GM10847 (cell line): ENCODE measurements around the gene CTXN3.

Experiments used
- POLR2A ChIP-seq: IDR thresholded peaks from 2 replicates; pipeline ENCODE4 v1.6.1; 2011; ENCODE audit not compliant: insufficient read length; ENCODE audit errors: extremely low read depth

The CTXN3 gene

DNA sequence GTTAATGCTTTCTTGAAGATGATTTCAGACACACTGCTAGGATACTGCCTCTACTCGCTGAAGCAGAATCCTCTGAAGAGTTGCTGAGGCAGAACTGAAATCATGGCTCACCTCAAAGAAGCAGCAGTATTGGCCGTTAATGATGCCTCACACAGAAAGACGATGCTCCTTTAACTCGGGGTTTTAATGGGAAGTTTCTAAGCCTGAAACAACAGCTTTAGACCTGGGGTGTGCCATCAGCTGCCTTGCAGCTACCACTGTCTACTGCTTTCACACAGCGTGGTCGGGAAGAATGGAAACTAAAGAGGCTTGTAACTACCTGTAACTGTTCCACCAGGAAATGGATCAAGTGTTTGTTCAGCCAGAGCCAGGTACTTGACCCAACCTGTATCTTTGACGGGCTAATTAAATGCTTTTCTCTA is at the start of gene CTXN3:
TSS of gene CTXN3 (plus strand) at position 65 of the 422 bp plus-strand sequence. CDS start 8,440 bp downstream, outside the sequence.
- no peak for TF ChIP-seq POLR2A

DNA sequence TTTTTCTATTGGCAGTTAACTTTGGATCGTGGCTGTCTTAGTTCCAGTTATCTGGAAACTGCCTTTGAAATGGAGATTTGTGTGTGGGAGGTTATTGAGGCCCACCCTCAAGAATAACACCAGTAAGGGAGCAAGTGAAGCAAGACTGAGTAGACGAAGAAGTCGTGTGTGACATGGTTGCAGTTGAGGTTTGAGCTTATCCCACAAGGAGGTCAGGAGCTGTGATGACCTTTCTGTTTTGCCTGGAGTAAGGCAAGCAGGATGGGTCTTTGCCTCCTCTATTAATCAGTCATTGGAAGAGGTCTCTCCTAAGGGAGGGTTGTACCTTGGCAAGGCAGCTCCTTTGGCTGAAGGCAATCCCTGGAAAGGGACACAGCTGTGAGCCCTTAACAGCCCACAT is 49.6 kb upstream of the CTXN3 start:
- TF ChIP-seq POLR2A: no peak

DNA sequence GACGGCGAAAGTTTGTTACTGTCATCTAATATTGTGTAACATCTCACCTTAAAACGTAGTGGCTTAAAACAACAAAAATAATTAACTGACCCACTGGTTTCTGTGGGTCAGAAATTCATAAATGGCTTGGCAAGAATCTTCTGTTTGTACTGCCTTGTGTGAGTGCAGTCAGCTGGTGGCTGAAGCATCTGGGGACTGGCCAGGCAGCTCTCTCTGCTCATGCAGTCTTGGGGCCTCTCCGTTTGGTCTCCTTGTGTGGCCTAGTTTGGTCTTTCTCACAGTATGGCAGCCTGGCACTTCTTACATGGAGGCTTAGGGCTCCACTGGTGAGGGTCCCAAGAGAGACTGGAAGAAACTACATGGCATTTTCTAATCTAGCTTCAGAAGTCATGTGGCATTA is 49.0 kb upstream of the CTXN3 start:
- TF ChIP-seq POLR2A: no peak

DNA sequence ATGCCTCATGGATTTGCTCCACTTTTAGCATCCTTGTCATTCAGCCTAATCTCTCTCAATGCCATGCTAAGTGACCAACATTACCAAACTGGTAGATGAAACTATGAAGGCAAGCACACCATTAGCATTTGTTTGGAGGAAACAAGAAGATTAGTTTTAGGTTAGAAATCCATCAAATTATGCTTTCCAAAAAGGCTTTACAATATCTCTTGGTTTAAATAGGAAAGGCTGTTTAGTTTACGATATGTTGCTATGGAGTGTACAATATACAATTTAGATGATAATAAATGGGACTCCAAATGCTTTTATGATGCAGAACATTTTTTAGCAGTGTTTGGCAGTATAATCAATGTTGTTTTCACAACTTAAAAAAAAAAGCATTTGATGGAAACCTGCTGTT is 47.8 kb upstream of the CTXN3 start:
- TF ChIP-seq POLR2A: no peak

DNA sequence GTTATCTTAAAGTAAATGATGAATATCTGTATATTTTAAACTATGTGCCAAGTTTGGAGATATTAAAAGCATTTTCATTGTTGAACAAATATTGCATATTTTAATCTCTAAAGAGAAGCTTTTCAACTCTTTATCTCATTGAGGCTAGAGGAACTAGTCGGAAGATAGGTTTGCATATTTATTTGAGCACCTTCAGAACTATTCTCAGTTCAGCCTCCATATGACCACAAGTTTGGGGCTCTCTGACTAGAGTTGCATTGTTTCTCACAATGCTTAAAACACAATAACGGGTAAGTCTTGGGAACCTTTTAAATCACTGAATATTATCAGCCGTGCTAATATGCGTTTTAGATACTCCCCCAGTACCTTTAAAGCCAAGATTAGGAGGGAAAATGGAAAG is 47.3 kb upstream of the CTXN3 start:
- no peak for TF ChIP-seq POLR2A

DNA sequence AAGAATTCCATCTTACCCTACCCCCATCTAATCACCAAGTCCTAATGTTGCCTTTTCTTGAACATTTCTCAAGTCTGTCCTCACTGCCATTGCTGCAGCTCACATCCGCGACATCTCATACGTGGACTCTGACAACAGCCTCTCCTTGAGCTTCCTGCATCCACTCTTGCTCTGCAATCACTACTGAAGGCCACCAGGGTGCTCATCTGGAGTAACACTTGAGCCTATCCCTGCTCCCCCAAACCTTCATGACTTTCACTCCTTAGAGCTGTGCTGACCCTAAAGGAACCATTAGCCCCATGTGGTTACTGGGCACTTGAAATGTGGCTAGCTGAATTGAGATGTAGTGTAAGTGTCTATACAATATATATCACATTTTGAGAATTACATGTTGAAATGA is 46.4 kb upstream of the CTXN3 start:
- no peak for TF ChIP-seq POLR2A

DNA sequence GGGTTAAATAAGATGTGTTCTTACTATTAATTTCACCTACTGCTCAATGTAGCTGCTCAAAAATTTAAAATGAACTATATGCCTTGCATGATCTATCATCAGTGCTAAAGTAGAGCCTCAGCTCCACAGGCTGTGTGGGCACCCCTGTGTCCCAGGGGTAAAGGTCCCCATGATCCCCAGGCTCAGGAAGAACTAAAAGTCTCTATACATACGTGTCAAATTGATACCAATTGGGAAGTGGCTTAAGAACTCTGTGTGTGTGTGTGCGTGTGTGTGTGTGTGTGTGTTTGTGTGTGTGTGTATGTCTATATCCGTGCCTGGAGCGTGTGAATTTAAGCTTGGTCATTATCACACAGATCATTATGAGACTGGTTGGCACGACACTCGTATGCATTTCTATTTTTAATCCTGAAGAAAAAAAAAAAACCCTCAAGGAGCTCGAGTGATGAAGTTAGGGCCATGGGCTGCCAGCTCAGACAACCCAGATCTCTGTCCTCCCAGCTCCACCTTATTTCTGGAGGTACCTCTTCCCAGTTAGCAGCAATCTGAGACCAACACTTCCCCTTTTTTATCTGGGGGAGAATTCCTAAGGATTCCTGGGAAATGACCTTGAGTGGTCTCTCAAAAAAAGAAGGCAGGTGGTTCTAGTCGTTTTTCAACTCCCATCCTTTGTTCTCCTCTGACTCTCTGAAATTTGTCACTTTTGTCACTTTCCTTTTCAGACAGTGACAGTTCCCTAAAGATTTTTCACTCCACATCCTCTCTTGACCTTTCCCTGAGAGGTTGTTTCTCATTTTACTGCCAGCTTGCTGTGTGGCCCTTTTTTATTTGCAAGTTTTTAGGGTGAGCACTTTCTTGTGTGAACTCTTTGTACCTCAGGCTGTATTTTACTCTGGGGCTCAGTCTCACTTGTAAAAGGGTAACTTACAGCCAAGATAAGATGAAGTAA is 45.7 kb upstream of the CTXN3 start:
- TF ChIP-seq POLR2A: no peak

DNA sequence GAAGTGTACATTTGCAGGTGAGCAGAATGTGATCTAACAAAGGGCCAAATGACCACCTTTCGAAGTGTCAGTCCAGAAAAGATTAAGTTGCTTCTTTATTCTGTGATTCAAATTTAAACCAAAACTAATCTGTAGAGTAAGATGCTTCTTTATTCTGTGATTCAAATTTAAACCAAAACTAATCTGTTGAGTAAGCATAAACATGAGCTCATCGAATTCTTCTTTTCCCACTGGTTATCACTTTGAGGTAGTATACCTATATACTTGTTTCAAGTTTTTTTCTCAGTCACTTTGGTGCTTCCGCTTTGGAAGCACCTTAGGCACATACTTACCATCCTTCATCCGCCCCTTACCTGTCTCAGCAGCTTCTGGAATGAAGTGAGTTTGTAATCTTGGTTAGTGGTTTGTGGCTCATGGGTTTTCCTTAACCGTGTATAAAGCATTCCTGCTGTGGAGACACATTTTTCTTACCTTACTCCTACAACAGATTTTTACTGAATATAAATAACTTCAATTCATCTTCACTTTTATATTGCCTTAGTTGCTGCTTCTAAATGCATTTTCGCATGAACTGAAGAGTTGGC is 40.7 kb upstream of the CTXN3 start:
- no peak for TF ChIP-seq POLR2A

DNA sequence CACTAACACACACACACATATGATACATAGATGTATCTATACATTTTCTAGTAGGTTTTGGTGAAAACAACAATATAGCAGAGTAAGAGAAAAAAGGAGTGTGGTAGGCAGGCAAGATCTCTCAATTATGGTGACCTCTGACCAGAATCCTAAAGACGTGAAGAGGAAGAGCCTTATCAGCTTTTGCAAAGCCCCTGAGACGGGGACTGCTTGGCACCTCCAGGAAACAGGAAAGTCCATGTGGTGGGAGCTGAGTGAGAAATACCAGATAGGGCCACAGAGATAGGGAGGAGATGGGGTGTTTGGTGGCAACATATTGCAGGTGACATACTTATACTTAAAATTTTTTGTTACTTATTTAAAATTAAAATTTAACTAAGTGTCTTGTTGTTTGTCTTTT is 39.9 kb upstream of the CTXN3 start:
- no peak for TF ChIP-seq POLR2A

DNA sequence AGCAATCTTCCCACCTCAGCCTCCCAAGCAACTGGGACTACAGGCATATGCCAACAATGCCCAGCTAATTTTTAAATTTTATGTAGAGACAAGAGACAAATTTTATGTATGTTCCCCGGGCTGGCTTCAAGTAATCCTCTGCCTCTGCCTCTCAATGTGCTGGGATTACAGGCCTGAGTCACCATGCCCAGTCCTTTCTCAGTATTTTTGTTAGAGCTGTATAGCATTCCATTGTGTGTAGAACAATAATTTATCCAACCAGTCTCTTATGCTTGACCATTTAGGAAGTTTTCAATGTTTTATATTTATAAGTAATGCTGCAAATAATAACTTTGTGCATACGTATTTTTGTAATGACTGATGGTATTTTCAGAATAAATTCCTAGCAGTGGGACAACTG is 38.9 kb upstream of the CTXN3 start:
- no peak for TF ChIP-seq POLR2A

DNA sequence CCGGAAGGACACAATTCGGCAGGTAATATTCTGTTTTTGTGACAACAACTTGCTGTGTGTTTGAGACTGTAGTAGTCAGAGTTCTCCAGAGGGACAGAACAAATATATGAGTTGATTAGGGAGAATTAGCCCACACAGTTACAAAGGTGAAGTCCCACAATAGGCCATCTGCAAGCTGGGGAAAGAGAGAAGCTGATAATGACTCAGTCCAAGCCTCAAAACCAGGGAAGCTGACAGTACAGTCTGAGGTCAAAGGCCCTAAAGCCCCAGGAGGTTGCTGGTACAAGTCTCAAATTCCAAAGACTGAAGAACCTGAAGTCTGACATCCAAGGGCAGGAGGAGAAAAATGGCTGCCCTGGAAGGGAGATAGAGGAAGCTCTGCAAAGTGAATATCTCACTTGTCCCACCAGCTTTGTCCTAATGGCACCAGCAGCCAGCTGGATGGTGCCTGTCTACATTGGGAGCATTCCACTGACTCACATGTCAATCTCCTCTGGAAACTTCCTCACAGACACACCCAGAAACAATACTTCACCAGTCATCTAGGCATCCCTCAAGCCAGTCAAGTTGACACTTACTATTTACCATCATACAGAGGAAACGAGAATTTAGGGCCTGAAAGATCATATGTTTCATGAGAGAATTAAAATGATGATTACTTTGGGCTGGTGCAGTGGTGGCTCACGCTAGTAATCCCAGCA is 36.3 kb upstream of the CTXN3 start:
- TF ChIP-seq POLR2A: no peak

DNA sequence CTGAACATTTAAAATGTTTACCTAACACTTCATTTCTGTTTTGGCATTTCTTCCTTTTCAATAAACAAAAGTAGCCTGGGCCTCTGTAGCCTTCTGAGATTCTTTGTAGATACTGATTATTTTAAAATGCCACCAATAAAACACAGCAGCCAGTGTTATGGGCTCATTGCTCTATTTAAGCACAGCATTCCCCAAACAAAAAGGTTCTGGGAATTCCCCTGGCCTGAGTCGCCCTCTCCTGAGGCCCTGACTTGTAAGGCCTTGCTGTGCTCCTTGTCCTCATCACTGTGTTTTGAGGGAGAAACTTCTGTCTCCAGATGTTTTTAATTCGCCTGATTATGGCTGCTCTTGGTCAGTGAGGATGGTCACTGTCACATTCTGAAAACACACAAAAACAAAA is 33.0 kb upstream of the CTXN3 start:
- no peak for TF ChIP-seq POLR2A

DNA sequence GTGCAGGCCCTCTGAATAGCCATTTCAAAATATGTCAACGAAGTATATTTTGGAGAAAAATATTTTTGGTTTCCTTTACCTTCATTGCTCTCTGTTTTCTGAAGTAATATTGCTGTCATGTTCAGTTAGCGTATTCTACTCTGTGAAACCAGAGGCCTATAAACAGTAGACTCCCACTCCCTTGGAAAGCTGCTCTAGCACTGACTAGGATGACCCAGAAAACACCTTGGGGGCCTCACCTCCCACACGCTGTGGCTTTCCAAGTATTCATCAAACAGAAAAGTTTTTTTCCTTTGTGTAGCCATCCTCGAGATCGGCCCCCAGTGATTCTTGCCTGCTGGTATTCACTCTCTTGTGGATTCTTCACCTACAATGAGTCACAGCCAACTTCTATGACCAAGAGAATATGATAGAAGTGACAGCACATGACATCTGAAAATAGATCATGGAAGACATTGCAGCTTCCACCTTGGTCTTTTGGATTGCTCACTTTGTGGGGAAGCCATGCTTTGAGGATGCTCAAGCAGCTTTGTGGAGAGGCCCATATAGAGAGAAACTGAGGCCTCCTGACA is 28.9 kb upstream of the CTXN3 start:
- TF ChIP-seq POLR2A: no peak

DNA sequence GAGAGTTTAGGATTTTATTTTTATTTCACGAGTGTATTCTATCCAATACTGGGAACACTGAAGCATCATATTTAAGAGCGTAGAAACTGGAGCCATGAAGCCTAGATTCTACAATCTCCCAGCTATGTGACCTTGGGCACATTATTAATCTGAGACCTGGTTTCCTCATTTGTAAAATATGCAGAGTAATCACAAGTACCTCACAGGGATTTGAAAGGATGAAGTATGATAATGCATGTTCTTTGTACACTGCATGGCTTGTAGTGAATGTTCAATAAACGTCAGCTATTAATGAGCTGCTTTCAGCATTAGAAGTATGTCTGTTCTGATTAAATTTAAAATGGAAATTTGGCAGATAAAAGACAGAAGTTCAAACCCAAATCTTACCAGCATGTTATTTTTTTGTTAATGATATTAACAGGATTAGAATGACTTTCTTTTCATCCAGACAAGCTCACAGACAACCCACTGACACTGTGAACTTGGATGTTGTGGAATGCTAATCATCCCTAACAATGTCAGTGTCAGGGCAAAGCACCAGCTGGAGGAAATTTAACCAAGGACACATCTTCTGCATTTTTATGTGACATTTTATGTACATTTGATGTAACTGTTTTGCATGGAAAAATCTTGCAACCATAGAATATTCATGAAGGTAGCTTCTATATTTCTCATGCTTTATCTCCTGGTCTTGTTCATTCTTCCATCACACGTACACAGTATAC is 27.1 kb upstream of the CTXN3 start:
- TF ChIP-seq POLR2A: no peak

DNA sequence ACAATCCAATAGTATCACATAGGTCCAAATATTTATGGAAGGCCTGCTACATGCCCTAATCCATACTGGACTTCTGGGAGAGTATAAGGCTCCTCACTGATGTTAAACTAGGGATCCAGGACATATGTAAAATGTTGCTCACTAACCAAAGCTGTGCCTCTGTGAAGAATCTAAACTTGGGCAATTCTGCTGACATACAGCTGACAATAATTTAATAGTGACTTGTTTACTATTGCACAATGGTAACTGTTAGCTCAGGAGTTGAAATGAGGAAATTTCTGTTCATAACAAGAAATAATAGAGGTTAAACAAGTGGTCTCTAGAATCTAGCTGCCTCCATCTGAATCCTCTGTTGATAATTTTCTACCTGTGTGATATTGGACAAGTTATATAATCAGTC is 14.9 kb upstream of the CTXN3 start:
- TF ChIP-seq POLR2A: no peak
